SK-N-MC (cell line): ENCODE data around the gene DTX2.

ENCODE experiments used
- EZH2 ChIP-seq: fragments of 200-600 bp; sonication (generic); IDR thresholded peaks from one replicate; pipeline ENCODE4 v1.6.1; 2017; ENCODE audit warnings: antibody characterized with exemption
- FOXP2 ChIP-seq: optimal IDR thresholded peaks from 2 replicates; pipeline ENCODE3; 2011; ENCODE audit warnings: mild to moderate bottlenecking, moderate library complexity; ENCODE audit not compliant: insufficient read depth; ENCODE audit errors: extremely low read length, control extremely low read depth
- POLR2AphosphoS5 ChIP-seq: IDR thresholded peaks from 2 replicates; pipeline ENCODE4 v1.6.1; 2012; ENCODE audit warnings: mild to moderate bottlenecking, low read depth, low read length, borderline replicate concordance

- no peak for TF ChIP-seq EZH2
- no peak for TF ChIP-seq POLR2AphosphoS5
- no peak for TF ChIP-seq FOXP2
Measured at GRCh38 chr7:76507723-76508406, 46.4 kb downstream of the DTX2 start.
